Trophoblast cell (in vitro differentiated cells and primary cell): ENCODE data around the gene NKX1-2.

Source experiments
- DNase-seq, 2 donors: peaks; one replicate each; pipeline ENCODE4 v3.0.0-alpha.2; 2016
- H2AFZ ChIP-seq: 2 replicates; pipeline ENCODE4 v1.6.1; 2013; ENCODE audit warnings: low read length, moderate library complexity, mild to moderate bottlenecking; ENCODE audit not compliant: insufficient read depth, poor library complexity
- H2AK5ac ChIP-seq: 2 replicates; pipeline ENCODE4 v1.6.1; 2013; ENCODE audit warnings: mild to moderate bottlenecking, low read length
- H2BK120ac ChIP-seq: 2 replicates; pipeline ENCODE4 v1.6.1; 2013; ENCODE audit warnings: low read length, mild to moderate bottlenecking, moderate library complexity; ENCODE audit not compliant: insufficient read depth, poor library complexity
- H2BK12ac ChIP-seq: 2 replicates; pipeline ENCODE4 v1.6.1; 2013; ENCODE audit warnings: mild to moderate bottlenecking, low read length, moderate library complexity
- H2BK5ac ChIP-seq: 2 replicates; pipeline ENCODE4 v1.6.1; 2013; ENCODE audit warnings: low read length, low read depth, moderate library complexity, mild to moderate bottlenecking; ENCODE audit not compliant: poor library complexity
- H3K14ac ChIP-seq: 2 replicates; pipeline ENCODE4 v1.6.1; 2013; ENCODE audit warnings: mild to moderate bottlenecking, low read length
- H3K18ac ChIP-seq: 2 replicates; pipeline ENCODE4 v1.6.1; 2013; ENCODE audit warnings: mild to moderate bottlenecking, low read length
- H3K23ac ChIP-seq: 2 replicates; pipeline ENCODE4 v1.6.1; 2013; ENCODE audit warnings: low read length
- H3K27ac ChIP-seq: 2 replicates; pipeline ENCODE4 v1.5.1; 2013; ENCODE audit warnings: low read depth, mild to moderate bottlenecking, inconsistent platforms, low read length, moderate library complexity
- H3K27me3 ChIP-seq: 2 replicates; pipeline ENCODE4 v1.6.1; 2013; ENCODE audit warnings: inconsistent platforms, mild to moderate bottlenecking, low read length, moderate library complexity; ENCODE audit not compliant: insufficient read depth
- H3K36me3 ChIP-seq, 2 experiments: 1 replicate in 1 of 2; 2 replicates in 1 of 2; pipeline ENCODE4 v1.6.1; 2013; ENCODE audit warnings: low read length in 2 of 2, mild to moderate bottlenecking in 2 of 2, moderate library complexity in 1 of 2; ENCODE audit not compliant: insufficient read depth in 2 of 2, control insufficient read depth in 1 of 2
- H3K4ac ChIP-seq: 2 replicates; pipeline ENCODE4 v1.6.1; 2013; ENCODE audit warnings: low read depth, mild to moderate bottlenecking, low read length, moderate library complexity
- H3K4me1 ChIP-seq, 2 experiments: 1 replicate in 1 of 2; 2 replicates in 1 of 2; pipeline ENCODE4 v1.6.1; 2013; ENCODE audit warnings: low read length in 2 of 2, mild to moderate bottlenecking in 2 of 2, moderate library complexity in 1 of 2; ENCODE audit not compliant: insufficient read depth in 2 of 2, control insufficient read depth in 1 of 2
- H3K4me2 ChIP-seq: 2 replicates; pipeline ENCODE4 v1.6.1; 2013; ENCODE audit warnings: inconsistent platforms, mild to moderate bottlenecking, low read length, moderate library complexity
- H3K4me3 ChIP-seq: 2 replicates; pipeline ENCODE4 v1.5.1; 2013; ENCODE audit warnings: mild to moderate bottlenecking, low read depth, low read length, inconsistent platforms
- H3K79me1 ChIP-seq: one replicate; pipeline ENCODE4 v1.6.1; 2013; ENCODE audit warnings: low read length
- H3K79me2 ChIP-seq: 2 replicates; pipeline ENCODE4 v1.6.1; 2013; ENCODE audit warnings: low read length, mild to moderate bottlenecking; ENCODE audit not compliant: control insufficient read depth, insufficient read depth, poor library complexity
- H3K9ac ChIP-seq: 2 replicates; pipeline ENCODE4 v1.6.1; 2013; ENCODE audit warnings: mild to moderate bottlenecking, low read length
- H3K9me3 ChIP-seq: 2 replicates; pipeline ENCODE4 v1.6.1; 2013; ENCODE audit warnings: low read depth, mild to moderate bottlenecking, control low read depth, inconsistent platforms, low read length; ENCODE audit not compliant: insufficient read depth
- H4K12ac ChIP-seq: 2 replicates; pipeline ENCODE4 v1.6.1; 2013; ENCODE audit warnings: low read depth, mild to moderate bottlenecking, low read length, moderate library complexity
- H4K8ac ChIP-seq: 2 replicates; pipeline ENCODE4 v1.6.1; 2013; ENCODE audit warnings: low read depth, mild to moderate bottlenecking, low read length, moderate library complexity
- H4K91ac ChIP-seq: one replicate; pipeline ENCODE4 v1.6.1; 2013; ENCODE audit warnings: low read depth, mild to moderate bottlenecking, low read length, moderate library complexity
- WGBS: extraction: QIAGEN DNeasy Blood & Tissue Kit; methylation state at CpG from one replicate; pipeline ENCODE4 v1.1.7; 2013; ENCODE audit warnings: missing lambda C conversion rate; ENCODE audit not compliant: insufficient read length, insufficient coverage; ENCODE audit errors: extremely low coverage; 5-methylcytosine and 5-hydroxymethylcytosine counted together

Gene NKX1-2

GRCh38 chr10:124415210-124415609 lies 34.6 kb downstream of the NKX1-2 start:
- no peak overlapping the region for H4K12ac ChIP-seq
- no peak overlapping the region for H4K91ac ChIP-seq
- no peak overlapping the region for H2AK5ac ChIP-seq
- no peak overlapping the region for H4K8ac ChIP-seq
- peaks cover 7% of the 10 kb centered on the region for H3K79me2 ChIP-seq
- H3K9ac ChIP-seq: no peak overlapping the region
- no peaks in the 10 kb centered on the region for H3K79me1 ChIP-seq
- H3K23ac ChIP-seq: no peak overlapping the region
- peaks cover 3 to 6% of the 10 kb centered on the region in 2 experiments for H3K4me1 ChIP-seq
- no peak overlapping the region for H2BK5ac ChIP-seq
- H3K27ac ChIP-seq: no peak overlapping the region
- no peak overlapping the region for H3K14ac ChIP-seq
- no peak overlapping the region for H2BK12ac ChIP-seq
- H2BK120ac ChIP-seq: no peak overlapping the region
- no peaks in the 10 kb centered on the region for H3K27me3 ChIP-seq
- peaks cover 3% of the 10 kb centered on the region in 2 experiments for H3K36me3 ChIP-seq
- no peak overlapping the region for H3K18ac ChIP-seq
- no CpG with 5 or more reads among the region's 2 CpGs for WGBS
- no peak overlapping the region for H3K4ac ChIP-seq
- no peak for DNase-seq
- H3K4me2 ChIP-seq: no peak overlapping the region
- no peak overlapping the region for H3K4me3 ChIP-seq
- H3K9me3 ChIP-seq: no peaks in the 10 kb centered on the region
- no peak overlapping the region for H2AFZ ChIP-seq

- Histone ChIP-seq H3K27ac (no peak overlapping the region), H3K4me1 (peaks cover under 1 to 3% of the 10 kb centered on the region in 2 experiments), H3K23ac (no peak overlapping the region), H3K9ac (no peak overlapping the region), H3K4me2 (no peak overlapping the region), H3K4ac (no peak overlapping the region), H4K12ac (no peak overlapping the region), H4K91ac (no peak overlapping the region), H3K9me3 (no peaks in the 10 kb centered on the region), H3K36me3 (peaks cover 5 to 6% of the 10 kb centered on the region in 2 experiments), H2AK5ac (no peak overlapping the region), H3K14ac (no peak overlapping the region), H3K79me1 (no peaks in the 10 kb centered on the region), H3K18ac (no peak overlapping the region), H3K27me3 (no peaks in the 10 kb centered on the region), H2AFZ (no peak overlapping the region), H4K8ac (no peak overlapping the region), H2BK5ac (no peak overlapping the region), H3K79me2 (peaks cover 7% of the 10 kb centered on the region), H2BK12ac (no peak overlapping the region), H3K4me3 (no peak overlapping the region), H2BK120ac (no peak overlapping the region)
- WGBS: no CpG with 5 or more reads among the region's 4 CpGs
- no peak for DNase-seq
These were observed 35.8 kb downstream of the NKX1-2 start for GRCh38 chr10:124414076-124414475.

GRCh38 chr10:124409696-124410095 lies 40.1 kb downstream of the NKX1-2 start:
- Histone ChIP-seq H2AFZ (no peak overlapping the region), H3K4me2 (no peak overlapping the region), H3K27me3 (no peaks in the 10 kb centered on the region), H3K4ac (no peak overlapping the region), H2BK120ac (no peak overlapping the region), H3K14ac (no peak overlapping the region), H4K91ac (no peak overlapping the region), H3K9me3 (no peaks in the 10 kb centered on the region), H3K4me1 (no peaks in the 10 kb centered on the region), H3K23ac (no peak overlapping the region), H3K4me3 (no peak overlapping the region), H4K8ac (no peak overlapping the region), H3K27ac (no peak overlapping the region), H3K79me2 (no peaks in the 10 kb centered on the region), H3K79me1 (no peaks in the 10 kb centered on the region), H2BK5ac (no peak overlapping the region), H3K9ac (no peak overlapping the region), H3K36me3 (peaks cover 14 to 18% of the 10 kb centered on the region in 2 experiments), H3K18ac (no peak overlapping the region), H4K12ac (no peak overlapping the region), H2AK5ac (no peak overlapping the region), H2BK12ac (no peak overlapping the region)
- DNase-seq: no peak

- Histone ChIP-seq H4K91ac (no peak overlapping the region), H3K4me1 (no peaks in the 10 kb centered on the region), H3K9me3 (no peaks in the 10 kb centered on the region), H4K8ac (no peak overlapping the region), H2AFZ (no peak overlapping the region), H3K27ac (no peak overlapping the region), H3K18ac (no peak overlapping the region), H3K4me2 (no peak overlapping the region), H3K23ac (no peak overlapping the region), H3K9ac (no peak overlapping the region), H3K27me3 (no peaks in the 10 kb centered on the region), H3K14ac (no peak overlapping the region), H2BK120ac (no peak overlapping the region), H3K4ac (no peak overlapping the region), H3K36me3 (peaks cover 21 to 24% of the 10 kb centered on the region in 2 experiments), H3K4me3 (no peak overlapping the region), H2BK5ac (no peak overlapping the region), H2AK5ac (no peak overlapping the region), H3K79me1 (no peaks in the 10 kb centered on the region), H4K12ac (no peak overlapping the region), H3K79me2 (no peaks in the 10 kb centered on the region), H2BK12ac (no peak overlapping the region)
- DNase-seq: no peak
- no CpG with 5 or more reads among the region's 2 CpGs for WGBS
These were observed 41.5 kb downstream of the NKX1-2 start for GRCh38 chr10:124408357-124408756.
